GM18907 (cell line): ENCODE data around the gene HTR4.
"Not testable (repeated sequence)": the region's sequence is repeated elsewhere in the genome, so short reads cannot be mapped to it uniquely, and the experiment has no call there.

Experiments
- ATAC-seq: cut with Tn5 transposase; IDR thresholded peaks from one replicate; pipeline ENCODE4 v1.9.1; 2021; ENCODE audit warnings: mild to moderate bottlenecking, moderate library complexity; ENCODE audit not compliant: unreplicated experiment

The HTR4 gene

GRCh38 chr5:148653836-148654781 lies at the start of gene HTR4:
TSS of gene HTR4 (minus strand) at chr5:148654527. CDS start at chr5:148637014, 17,513 bp downstream.
- ATAC-seq = no peak

- no peak for ATAC-seq
Measured at GRCh38 chr5:148702019-148702596, 47.8 kb upstream of the HTR4 start.

- ATAC-seq = no peak
Measured at GRCh38 chr5:148699028-148699427, 44.7 kb upstream of the HTR4 start.

GRCh38 chr5:148697809-148698196 lies 43.5 kb upstream of the HTR4 start:
- no peak for ATAC-seq

GRCh38 chr5:148697180-148697808 lies 43.0 kb upstream of the HTR4 start:
- ATAC-seq = no peak

GRCh38 chr5:148696187-148697036 lies 42.1 kb upstream of the HTR4 start:
- no peak for ATAC-seq

GRCh38 chr5:148690945-148691344 lies 36.6 kb upstream of the HTR4 start:
- ATAC-seq = no peak

GRCh38 chr5:148688787-148689186 lies 34.5 kb upstream of the HTR4 start:
- no peak for ATAC-seq

GRCh38 chr5:148687871-148688270 lies 33.5 kb upstream of the HTR4 start:
- no peak for ATAC-seq

- peak; percentile 98 for ATAC-seq
Measured at GRCh38 chr5:148687427-148687826, 33.1 kb upstream of the HTR4 start.

- no peak for ATAC-seq
Measured at GRCh38 chr5:148686660-148687059, 32.3 kb upstream of the HTR4 start.

- ATAC-seq = no peak
Measured at GRCh38 chr5:148685520-148686134, 31.3 kb upstream of the HTR4 start.

GRCh38 chr5:148684528-148684927 lies 30.2 kb upstream of the HTR4 start:
- ATAC-seq = no peak

GRCh38 chr5:148683651-148684050 lies 29.3 kb upstream of the HTR4 start:
- no peak for ATAC-seq

GRCh38 chr5:148682058-148683026 lies 28.0 kb upstream of the HTR4 start:
- ATAC-seq = no peak

GRCh38 chr5:148681157-148682057 lies 27.1 kb upstream of the HTR4 start:
- no peak for ATAC-seq

- not testable (repeated sequence) for ATAC-seq
Measured at GRCh38 chr5:148673704-148674103, 19.4 kb upstream of the HTR4 start.

- ATAC-seq = no peak
Measured at GRCh38 chr5:148666353-148666752, 12.0 kb upstream of the HTR4 start.
